Neutrophil (primary cell): ENCODE results near the gene PEX26.
"Not testable (repeated sequence)": the region's sequence is repeated elsewhere in the genome, so short reads cannot be mapped to it uniquely, and the experiment has no call there.

ENCODE experiments used
- H3K27ac ChIP-seq: fragments of 200-600 bp; sonication (generic); 2 replicates; pipeline ENCODE4 v1.5.1; 2016; ENCODE audit warnings: mild to moderate bottlenecking, moderate library complexity
- H3K27me3 ChIP-seq: fragments of 200-600 bp; sonication (generic); 2 replicates; pipeline ENCODE4 v1.6.0; 2016; ENCODE audit warnings: mild to moderate bottlenecking
- H3K36me3 ChIP-seq: fragments of 200-600 bp; sonication (generic); 2 replicates; pipeline ENCODE4 v1.5.1; 2017
- H3K4me1 ChIP-seq, 2 experiments: fragments of 200-600 bp in 1 of 2; sonication (generic) in 1 of 2; 1 replicate in 1 of 2; 2 replicates in 1 of 2; pipeline versions ENCODE4 v1.5.1 to v1.6.1; 2013 to 2016; ENCODE audit warnings: low read depth in 1 of 2, low read length in 1 of 2, mild to moderate bottlenecking in 1 of 2, moderate library complexity in 1 of 2; ENCODE audit not compliant: control insufficient read depth in 1 of 2, insufficient read depth in 1 of 2
- H3K4me3 ChIP-seq, 2 experiments: fragments of 200-600 bp in 1 of 2; sonication (generic) in 1 of 2; 1 replicate in 1 of 2; 2 replicates in 1 of 2; pipeline ENCODE4 v1.5.1; 2013 to 2016; ENCODE audit warnings: low read depth in 1 of 2, low read length in 1 of 2, mild to moderate bottlenecking in 1 of 2, moderate library complexity in 1 of 2
- H3K9me3 ChIP-seq: fragments of 200-600 bp; sonication (generic); 2 replicates; pipeline ENCODE4 v1.5.1; 2016
- TF ChIP-seq, protein P1 (sequence below): fragments of 200-600 bp; sonication (generic); IDR thresholded peaks from 2 replicates; pipeline ENCODE4 v1.5.1; 2016; ENCODE audit warnings: antibody characterized with exemption

PEX26 gene

DNA sequence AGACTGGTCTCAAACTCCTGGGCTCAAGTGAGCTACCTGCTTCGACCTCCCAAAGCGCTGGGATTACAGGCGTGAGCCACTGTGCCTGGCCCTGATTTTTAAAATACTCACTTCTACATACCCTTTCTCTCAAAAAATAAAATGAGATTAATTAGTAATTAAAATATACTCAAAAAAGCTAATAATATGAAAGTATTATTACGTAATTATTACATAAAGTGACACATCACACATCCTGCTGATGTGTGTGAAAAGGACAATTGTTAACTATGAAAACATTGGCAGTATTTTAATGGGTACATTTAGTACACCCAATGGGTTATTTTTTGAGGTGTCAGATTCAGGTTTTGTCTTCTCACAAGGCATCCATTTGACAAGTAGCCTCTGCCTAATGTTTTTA is 32.0 kb upstream of the PEX26 start:
- Histone ChIP-seq H3K4me3 (no peak overlapping the region), H3K9me3 (no peaks in the 10 kb centered on the region), H3K27ac (no peak overlapping the region), H3K4me1 (no peaks in the 10 kb centered on the region), H3K36me3 (no peaks in the 10 kb centered on the region), H3K27me3 (peaks cover 19% of the 10 kb centered on the region)
- TF ChIP-seq, protein P1, sequence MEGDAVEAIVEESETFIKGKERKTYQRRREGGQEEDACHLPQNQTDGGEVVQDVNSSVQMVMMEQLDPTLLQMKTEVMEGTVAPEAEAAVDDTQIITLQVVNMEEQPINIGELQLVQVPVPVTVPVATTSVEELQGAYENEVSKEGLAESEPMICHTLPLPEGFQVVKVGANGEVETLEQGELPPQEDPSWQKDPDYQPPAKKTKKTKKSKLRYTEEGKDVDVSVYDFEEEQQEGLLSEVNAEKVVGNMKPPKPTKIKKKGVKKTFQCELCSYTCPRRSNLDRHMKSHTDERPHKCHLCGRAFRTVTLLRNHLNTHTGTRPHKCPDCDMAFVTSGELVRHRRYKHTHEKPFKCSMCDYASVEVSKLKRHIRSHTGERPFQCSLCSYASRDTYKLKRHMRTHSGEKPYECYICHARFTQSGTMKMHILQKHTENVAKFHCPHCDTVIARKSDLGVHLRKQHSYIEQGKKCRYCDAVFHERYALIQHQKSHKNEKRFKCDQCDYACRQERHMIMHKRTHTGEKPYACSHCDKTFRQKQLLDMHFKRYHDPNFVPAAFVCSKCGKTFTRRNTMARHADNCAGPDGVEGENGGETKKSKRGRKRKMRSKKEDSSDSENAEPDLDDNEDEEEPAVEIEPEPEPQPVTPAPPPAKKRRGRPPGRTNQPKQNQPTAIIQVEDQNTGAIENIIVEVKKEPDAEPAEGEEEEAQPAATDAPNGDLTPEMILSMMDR, result no peak

DNA sequence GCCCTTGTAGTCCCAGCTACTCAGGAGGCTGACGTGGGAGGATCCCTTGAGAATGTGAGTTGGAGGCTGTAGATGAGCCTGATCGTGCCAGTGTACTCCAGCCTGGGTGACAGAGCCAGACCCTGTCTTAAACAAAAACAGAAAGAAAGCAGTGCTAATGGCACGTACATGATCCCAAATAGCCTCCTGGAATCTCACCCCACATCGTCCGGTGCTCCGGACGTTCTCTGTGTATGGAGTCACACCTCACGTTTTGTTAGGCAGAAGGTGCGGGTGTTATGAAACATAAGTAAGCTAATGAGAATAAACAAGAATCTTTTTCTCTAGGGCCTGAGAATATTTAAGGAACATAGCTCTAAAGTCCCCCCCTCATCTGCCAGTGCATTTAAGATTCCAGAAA is 29.7 kb upstream of the PEX26 start:
- Histone ChIP-seq H3K27ac (no peak overlapping the region), H3K4me3 (no peak overlapping the region)
- TF ChIP-seq, protein P1, result no peak

DNA sequence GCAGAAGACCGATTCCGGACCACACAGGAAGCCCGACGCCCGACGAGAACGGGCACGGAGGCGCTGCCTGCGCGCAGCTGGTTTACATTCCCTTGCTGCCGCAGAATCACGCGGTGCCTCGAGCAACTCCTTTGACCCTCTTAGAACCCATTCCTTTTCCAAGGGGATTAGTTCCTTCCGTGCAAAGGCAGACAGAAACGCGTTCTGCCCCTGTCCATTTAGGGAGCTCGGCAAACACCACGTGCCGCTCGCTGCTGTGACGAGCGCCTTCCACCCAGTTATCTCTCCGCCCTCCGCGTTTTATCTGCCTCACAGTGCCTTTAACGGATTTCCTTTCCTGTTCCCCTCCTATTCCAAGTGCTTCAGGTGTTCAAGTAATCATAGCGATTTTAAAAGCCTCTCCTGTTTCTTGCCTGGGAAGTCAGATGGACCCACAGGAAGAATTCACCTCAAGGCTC is 29.3 kb upstream of the PEX26 start:
- Histone ChIP-seq H3K27ac (no peak overlapping the region), H3K27me3 (peaks cover 19% of the 10 kb centered on the region), H3K36me3 (no peaks in the 10 kb centered on the region), H3K4me1 (no peaks in the 10 kb centered on the region), H3K9me3 (no peaks in the 10 kb centered on the region), H3K4me3 (no peak overlapping the region)
- TF ChIP-seq, protein P1, result no peak

More for the DNA sequence above, 29.7 kb upstream of the PEX26 start:
- peaks cover 19% of the 10 kb centered on the region for H3K27me3 ChIP-seq
- H3K4me1 ChIP-seq, result no peaks in the 10 kb centered on the region
- H3K9me3 ChIP-seq, result no peaks in the 10 kb centered on the region
- H3K36me3 ChIP-seq, result no peaks in the 10 kb centered on the region

DNA sequence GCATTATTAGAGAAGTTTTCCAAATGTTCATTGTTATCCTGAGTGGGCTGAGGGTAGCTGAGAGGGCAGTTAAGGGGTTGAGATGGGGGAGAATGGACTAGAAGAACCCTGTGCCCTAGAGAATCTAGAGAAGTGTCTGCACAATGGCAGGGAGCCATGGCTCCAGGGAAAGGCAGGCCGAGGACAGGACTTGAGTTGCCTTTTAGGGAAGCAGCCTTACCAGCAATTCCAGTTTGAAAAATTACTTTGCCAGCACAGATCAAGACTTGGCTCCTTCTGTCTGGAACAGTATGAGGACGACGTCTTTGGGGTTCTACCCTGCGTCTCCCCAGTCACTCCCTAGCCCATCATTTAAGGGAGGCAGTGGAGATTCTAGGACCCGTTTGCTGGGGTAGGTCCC is 27.7 kb upstream of the PEX26 start:
- Histone ChIP-seq H3K27me3 (peaks cover 19% of the 10 kb centered on the region), H3K4me3 (no peak overlapping the region), H3K27ac (no peak overlapping the region), H3K36me3 (no peaks in the 10 kb centered on the region), H3K4me1 (no peaks in the 10 kb centered on the region), H3K9me3 (no peaks in the 10 kb centered on the region)
- TF ChIP-seq, protein P1, result no peak

DNA sequence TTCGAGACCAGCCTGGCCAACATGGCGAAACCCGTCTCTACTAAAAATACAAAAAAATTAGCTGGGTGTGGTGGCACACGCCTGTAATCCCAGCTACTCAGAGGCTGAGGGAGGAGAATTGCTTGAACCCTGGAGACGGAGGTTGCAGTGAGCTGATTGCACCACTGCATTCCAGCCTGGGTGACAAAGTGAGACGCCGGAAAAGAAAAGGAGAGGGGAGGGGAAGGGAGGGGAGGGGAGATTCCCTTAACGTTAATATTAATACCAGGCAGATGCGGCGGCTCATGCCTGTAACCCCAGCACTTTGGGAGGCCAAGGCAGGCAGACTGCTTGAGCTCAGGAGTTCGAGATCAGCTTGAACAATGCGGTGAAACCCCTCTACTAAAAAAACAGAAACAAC is 26.7 kb upstream of the PEX26 start:
- H3K36me3 ChIP-seq, H3K4me3 ChIP-seq, H3K4me1 ChIP-seq, H3K9me3 ChIP-seq, H3K27ac ChIP-seq: not testable (repeated sequence)
- peaks cover 19% of the 10 kb centered on the region for H3K27me3 ChIP-seq

DNA sequence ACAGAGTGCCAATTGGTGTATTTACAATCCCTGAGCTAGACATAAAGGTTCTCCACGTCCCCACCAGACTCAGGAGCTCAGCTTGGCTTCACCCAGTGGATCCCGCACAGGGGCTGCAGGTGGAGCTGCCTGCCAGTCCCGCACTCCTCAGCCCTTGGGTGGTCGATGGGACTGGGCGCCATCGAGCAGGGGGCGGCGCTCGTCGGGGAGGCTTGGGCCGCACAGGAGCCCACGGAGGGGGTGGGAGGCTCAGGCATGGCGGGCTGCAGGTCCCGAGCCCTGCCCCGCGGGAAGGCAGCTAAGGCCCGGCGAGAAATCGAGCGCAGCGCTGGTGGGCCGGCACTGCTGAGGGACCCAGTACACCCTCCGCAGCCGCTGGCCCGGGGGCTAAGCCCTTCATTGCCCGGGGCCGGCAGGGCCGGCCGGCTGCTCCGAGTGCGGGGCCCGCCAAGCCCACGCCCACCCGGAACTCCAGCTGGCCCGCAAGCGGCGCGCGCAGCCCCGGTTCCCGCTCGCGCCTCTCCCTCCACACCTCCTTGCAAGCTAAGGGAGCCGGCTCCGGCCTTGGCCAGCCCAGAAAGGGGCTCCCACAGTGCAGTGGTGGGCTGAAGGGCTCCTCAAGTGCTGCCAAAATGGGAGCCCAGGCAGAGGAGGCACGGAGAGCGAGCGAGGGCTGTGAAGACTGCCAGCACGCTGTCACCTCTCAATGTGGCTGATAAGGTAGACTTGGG is 24.4 kb upstream of the PEX26 start:
- not testable (repeated sequence) for H3K9me3 ChIP-seq, H3K36me3 ChIP-seq, H3K4me3 ChIP-seq, H3K27ac ChIP-seq, H3K4me1 ChIP-seq
- H3K27me3 ChIP-seq, result peaks cover 18% of the 10 kb centered on the region
